Natural killer cell (primary cell): Measurements from ENCODE around the gene KCNT2. TPM values are rescaled to one million over a fixed set of nuclear protein-coding genes. Genes with fewer than 3 reads are reported as not detected.

Source experiments
- ATAC-seq, 3 donors: fragments of 150-1000 bp in 2 of 3; fragments of 200-7000 bp in 1 of 3; cut with Tn5 transposase; 1 replicate in 1 of 3; 2 replicates in 2 of 3; pipeline ENCODE4 v1.10.0; 2021; ENCODE audit warnings: mild to moderate bottlenecking in 2 of 3, moderate library complexity in 2 of 3
- DNase-seq, 2 donors: peaks; one replicate each; pipeline versions ENCODE4 v3.0.0 to v3.0.0-alpha.2; 2013 to 2021; ENCODE audit warnings: mixed read lengths in 1 of 2
- H3K27ac ChIP-seq: one replicate; pipeline ENCODE4 v1.5.1; 2013; ENCODE audit warnings: mild to moderate bottlenecking, low read length
- H3K27me3 ChIP-seq: one replicate; pipeline ENCODE4 v1.6.1; 2013; ENCODE audit warnings: low read length; ENCODE audit not compliant: control insufficient read depth, insufficient read depth
- H3K36me3 ChIP-seq: one replicate; pipeline ENCODE4 v1.6.1; 2013; ENCODE audit warnings: low read length; ENCODE audit not compliant: control insufficient read depth, insufficient read depth
- H3K4me1 ChIP-seq: one replicate; pipeline ENCODE4 v1.6.1; 2013; ENCODE audit warnings: low read length; ENCODE audit not compliant: control insufficient read depth, insufficient read depth
- H3K4me3 ChIP-seq: one replicate; pipeline ENCODE4 v1.5.1; 2013; ENCODE audit warnings: low read length
- H3K9me3 ChIP-seq: one replicate; pipeline ENCODE4 v1.6.1; 2013; ENCODE audit warnings: low read length; ENCODE audit not compliant: control insufficient read depth, insufficient read depth
- H3K27ac Mint-ChIP-seq, 2 donors: one replicate each; pipeline ENCODE4 v1.8.0; 2022; ENCODE audit warnings: mild to moderate bottlenecking in 2 of 2, mixed read lengths in 2 of 2, moderate library complexity in 1 of 2
- H3K27me3 Mint-ChIP-seq, 2 donors: one replicate each; pipeline ENCODE4 v1.8.0; 2022; ENCODE audit warnings: low read depth in 2 of 2, mixed read lengths in 2 of 2
- H3K36me3 Mint-ChIP-seq: one replicate; pipeline ENCODE4 v1.8.0; 2022; ENCODE audit warnings: mixed read lengths
- H3K4me1 Mint-ChIP-seq, 2 donors: one replicate each; pipeline ENCODE4 v1.8.0; 2022; ENCODE audit warnings: mixed read lengths in 2 of 2
- H3K4me3 Mint-ChIP-seq: one replicate; pipeline ENCODE4 v1.8.0; 2022; ENCODE audit warnings: mild to moderate bottlenecking, moderate library complexity, mixed read lengths
- H3K9me3 Mint-ChIP-seq, 2 donors: one replicate each; pipeline ENCODE4 v1.8.0; 2022; ENCODE audit warnings: mixed read lengths in 2 of 2
- CTCF ChIP-seq: fragments of 200-600 bp; IDR thresholded peaks from one replicate; pipeline ENCODE4 v1.8.0; 2022; ENCODE audit warnings: antibody characterized with exemption
- WGBS: methylation state at CpG from one replicate; pipeline ENCODE4 v1.1.7; 2013; ENCODE audit warnings: missing lambda C conversion rate; ENCODE audit not compliant: insufficient coverage; 5-methylcytosine and 5-hydroxymethylcytosine counted together
- intact Hi-C: fragments of 100-400 bp; cut with micrococcal nuclease; formaldehyde crosslinking; loops from one replicate; pipeline ENCODE4 v1.14.2; 2022
- total RNA-seq, 4 donors: library from RNA; stranded (reverse); fragments of 120-200 nt in 1 of 4; gene quantifications; one replicate each; pipeline versions ENCODE4 v1.2.3 to v1.2.4, GENCODE V29; 2013 to 2022

The KCNT2 gene
- total RNA-seq, 3 donors from 2014 or later (not counting 1 experiment from before 2014, with no cell fraction given) = not detected

GRCh38 chr1:196399713-196400112 lies 208.5 kb downstream of the KCNT2 start:
- H3K9me3 ChIP-seq = no peaks in the 10 kb centered on the region
- H3K4me3 Mint-ChIP-seq = no peak overlapping the region
- H3K27ac ChIP-seq = no peak overlapping the region
- H3K9me3 Mint-ChIP-seq = peaks cover 5 to 12% of the 10 kb centered on the region in 2 donors
- TF ChIP-seq CTCF = no peak
- no peaks in the 10 kb centered on the region for H3K4me1 Mint-ChIP-seq
- no peaks in the 10 kb centered on the region for H3K27me3 Mint-ChIP-seq
- no peak overlapping the region for H3K27ac Mint-ChIP-seq
- intact Hi-C loops = no loop called here
- no peak overlapping the region for H3K4me3 ChIP-seq
- H3K27me3 ChIP-seq = no peaks in the 10 kb centered on the region
- DNase-seq (no peak), ATAC-seq (no peak)
- H3K4me1 ChIP-seq = no peaks in the 10 kb centered on the region
- 79% methylated on average over 2 of the region's 2 CpGs for WGBS
- H3K36me3 Mint-ChIP-seq = no peaks in the 10 kb centered on the region
- no peaks in the 10 kb centered on the region for H3K36me3 ChIP-seq

GRCh38 chr1:196393742-196394141 lies 214.5 kb downstream of the KCNT2 start:
- DNase-seq = no peak
- Mint-ChIP-seq H3K27ac (no peak overlapping the region), H3K4me1 (no peaks in the 10 kb centered on the region), H3K27me3 (no peaks in the 10 kb centered on the region), H3K36me3 (no peaks in the 10 kb centered on the region), H3K4me3 (no peak overlapping the region), H3K9me3 (peaks cover 4 to 7% of the 10 kb centered on the region in 2 donors)
- Histone ChIP-seq H3K36me3 (no peaks in the 10 kb centered on the region), H3K27ac (no peak overlapping the region), H3K4me3 (no peak overlapping the region), H3K27me3 (no peaks in the 10 kb centered on the region), H3K9me3 (no peaks in the 10 kb centered on the region), H3K4me1 (no peaks in the 10 kb centered on the region)
- no peak for TF ChIP-seq CTCF
- no peak for ATAC-seq
- intact Hi-C loops = no loop called here
- 91% methylated on average over 3 of the region's 4 CpGs for WGBS

- Histone ChIP-seq H3K4me1 (no peaks in the 10 kb centered on the region), H3K4me3 (no peak overlapping the region), H3K27me3 (no peaks in the 10 kb centered on the region), H3K36me3 (no peaks in the 10 kb centered on the region), H3K27ac (no peak overlapping the region), H3K9me3 (no peaks in the 10 kb centered on the region)
- intact Hi-C loops = no loop called here
- ATAC-seq = no peak
- Mint-ChIP-seq H3K36me3 (no peaks in the 10 kb centered on the region), H3K4me1 (no peaks in the 10 kb centered on the region), H3K4me3 (no peak overlapping the region), H3K27ac (no peak overlapping the region), H3K9me3 (peaks cover 4 to 7% of the 10 kb centered on the region in 2 donors), H3K27me3 (no peaks in the 10 kb centered on the region)
- no peak for TF ChIP-seq CTCF
- DNase-seq = no peak
- WGBS = 100% methylated on average over 1 of the region's 2 CpGs
Measured at GRCh38 chr1:196393282-196393681, 215.0 kb downstream of the KCNT2 start.

- intact Hi-C loops = no loop called here
Measured at GRCh38 chr1:196387766-196388165, 220.5 kb downstream of the KCNT2 start.

More at GRCh38 chr1:196387766-196388165, 220.5 kb downstream of the KCNT2 start:
- no peak for TF ChIP-seq CTCF
- Histone ChIP-seq H3K36me3 (no peaks in the 10 kb centered on the region), H3K27ac (no peak overlapping the region), H3K9me3 (no peaks in the 10 kb centered on the region), H3K4me1 (no peaks in the 10 kb centered on the region), H3K4me3 (no peak overlapping the region), H3K27me3 (no peaks in the 10 kb centered on the region)
- Mint-ChIP-seq H3K27ac (no peak overlapping the region), H3K27me3 (no peaks in the 10 kb centered on the region), H3K36me3 (no peaks in the 10 kb centered on the region), H3K4me3 (no peak overlapping the region), H3K4me1 (no peaks in the 10 kb centered on the region), H3K9me3 (peaks cover 4 to 9% of the 10 kb centered on the region in 2 donors)
- no peak for DNase-seq
- WGBS = 60% methylated on average over 1 of the region's 3 CpGs
- no peak for ATAC-seq
